ENCODE measurements around the gene TECTB.

The TECTB gene

DNA sequence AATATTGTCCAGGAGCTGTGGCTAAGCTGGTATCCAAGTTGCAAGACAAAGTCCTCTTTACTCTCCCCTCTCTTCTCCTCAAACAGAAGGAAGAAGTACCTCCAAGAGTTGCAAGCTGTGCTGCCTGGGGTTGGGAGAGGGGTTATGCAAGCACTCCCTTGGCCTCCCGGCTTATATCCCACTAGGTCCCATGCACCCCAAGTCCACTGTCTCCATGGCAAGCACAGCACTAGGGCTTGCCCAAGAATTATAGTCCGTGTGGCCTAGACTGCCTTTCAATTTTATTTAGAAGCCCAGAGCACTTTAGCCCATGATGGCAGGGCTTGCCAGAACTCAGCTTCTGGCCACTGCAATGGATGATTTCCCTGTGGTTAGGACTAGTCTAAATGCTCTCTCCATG, 40.4 kb upstream of the TECTB start:
- no peaks in the 10 kb centered on the region for H3K36me3 ChIP-seq (replicated peaks; ENCODE audit: low read depth, low read length)
- 0 out of 2 replicates have a peak, but pooled peaks cover 4% of the 10 kb centered on the region for H3K9me3 ChIP-seq (ENCODE audit: insufficient read depth, low read length)
- H3K27me3 ChIP-seq (ENCODE audit: low read depth, low read length), result no peaks in the 10 kb centered on the region
- no peak overlapping the region for H3K4me3 ChIP-seq (ENCODE audit: low read length)
- no peaks in the 10 kb centered on the region for H4K20me1 ChIP-seq (ENCODE audit: insufficient read depth, low read length)
- TF ChIP-seq, protein P1, sequence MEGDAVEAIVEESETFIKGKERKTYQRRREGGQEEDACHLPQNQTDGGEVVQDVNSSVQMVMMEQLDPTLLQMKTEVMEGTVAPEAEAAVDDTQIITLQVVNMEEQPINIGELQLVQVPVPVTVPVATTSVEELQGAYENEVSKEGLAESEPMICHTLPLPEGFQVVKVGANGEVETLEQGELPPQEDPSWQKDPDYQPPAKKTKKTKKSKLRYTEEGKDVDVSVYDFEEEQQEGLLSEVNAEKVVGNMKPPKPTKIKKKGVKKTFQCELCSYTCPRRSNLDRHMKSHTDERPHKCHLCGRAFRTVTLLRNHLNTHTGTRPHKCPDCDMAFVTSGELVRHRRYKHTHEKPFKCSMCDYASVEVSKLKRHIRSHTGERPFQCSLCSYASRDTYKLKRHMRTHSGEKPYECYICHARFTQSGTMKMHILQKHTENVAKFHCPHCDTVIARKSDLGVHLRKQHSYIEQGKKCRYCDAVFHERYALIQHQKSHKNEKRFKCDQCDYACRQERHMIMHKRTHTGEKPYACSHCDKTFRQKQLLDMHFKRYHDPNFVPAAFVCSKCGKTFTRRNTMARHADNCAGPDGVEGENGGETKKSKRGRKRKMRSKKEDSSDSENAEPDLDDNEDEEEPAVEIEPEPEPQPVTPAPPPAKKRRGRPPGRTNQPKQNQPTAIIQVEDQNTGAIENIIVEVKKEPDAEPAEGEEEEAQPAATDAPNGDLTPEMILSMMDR (IDR thresholded peaks at IDR 0.05; ENCODE audit: low read depth, low read length), result no peak
- no peak for TF ChIP-seq EZH2phosphoT487 (IDR thresholded peaks at IDR 0.05; ENCODE audit: low read depth)
- no peaks in the 10 kb centered on the region for H3K4me1 ChIP-seq (ENCODE audit: low read length)
- H3K9ac ChIP-seq (ENCODE audit: low read length), result no peak overlapping the region
- H3K79me2 ChIP-seq (ENCODE audit: low read length), result no peaks in the 10 kb centered on the region
- no peak overlapping the region for H3K4me2 ChIP-seq (ENCODE audit: low read length)
- no peak overlapping the region for H2AFZ ChIP-seq (ENCODE audit: low read depth, low read length)
- no peak overlapping the region for H3K27ac ChIP-seq (ENCODE audit: low read length)

DNA sequence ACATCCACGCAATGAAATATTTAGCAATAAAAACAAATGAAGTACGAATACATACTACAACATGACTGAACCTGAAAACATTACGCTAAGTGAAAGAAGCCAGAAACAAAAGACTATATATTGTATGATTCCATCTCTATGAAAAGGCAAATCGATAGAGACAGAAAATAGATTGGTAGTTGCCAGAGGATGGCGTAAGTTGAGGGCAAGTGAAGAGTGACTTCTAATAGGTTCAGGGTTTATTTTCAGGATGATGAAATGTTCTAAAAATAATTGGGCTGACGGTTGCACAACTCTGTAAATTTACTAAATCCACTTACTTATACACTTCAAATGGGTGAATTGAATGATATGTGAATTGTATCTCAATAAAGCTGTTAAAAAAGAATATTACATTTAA, 39.5 kb upstream of the TECTB start:
- no peak for TF ChIP-seq EZH2phosphoT487 (IDR thresholded peaks at IDR 0.05; ENCODE audit: low read depth)
- TF ChIP-seq, protein P1 (IDR thresholded peaks at IDR 0.05; ENCODE audit: low read depth, low read length), result no peak
- H3K27ac ChIP-seq (ENCODE audit: low read length), result no peak overlapping the region
- no peaks in the 10 kb centered on the region for H3K4me1 ChIP-seq (ENCODE audit: low read length)
- no peaks in the 10 kb centered on the region for H3K27me3 ChIP-seq (ENCODE audit: low read depth, low read length)
- H3K36me3 ChIP-seq (replicated peaks; ENCODE audit: low read depth, low read length), result no peaks in the 10 kb centered on the region
- H3K4me3 ChIP-seq (ENCODE audit: low read length), result no peak overlapping the region
- H2AFZ ChIP-seq (ENCODE audit: low read depth, low read length), result no peak overlapping the region
- 0 out of 2 replicates have a peak, but pooled peaks cover 4% of the 10 kb centered on the region for H3K9me3 ChIP-seq (ENCODE audit: insufficient read depth, low read length)
- H4K20me1 ChIP-seq (ENCODE audit: insufficient read depth, low read length), result no peaks in the 10 kb centered on the region
- H3K9ac ChIP-seq (ENCODE audit: low read length), result no peak overlapping the region
- no peaks in the 10 kb centered on the region for H3K79me2 ChIP-seq (ENCODE audit: low read length)
- H3K4me2 ChIP-seq (ENCODE audit: low read length), result no peak overlapping the region

DNA sequence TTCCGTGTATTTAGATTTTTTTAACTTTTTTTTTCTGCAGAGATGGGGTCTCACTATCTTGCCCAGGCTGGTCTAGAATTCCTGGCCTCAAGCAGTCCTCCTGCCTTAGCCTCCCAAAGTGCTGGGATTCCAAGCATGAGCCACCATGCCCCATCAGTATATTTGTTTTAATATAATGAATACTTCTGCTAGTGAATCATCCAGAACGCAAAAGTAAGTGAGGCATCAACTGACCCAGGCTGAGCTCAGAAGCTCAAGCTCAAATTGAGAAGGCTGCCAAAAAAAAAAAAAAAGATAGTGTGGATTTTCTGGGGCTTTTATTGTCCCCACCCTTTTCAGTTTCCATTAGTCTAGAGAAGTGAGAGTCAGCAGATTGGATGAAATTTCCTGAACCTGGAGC, 39.0 kb upstream of the TECTB start:
- Histone ChIP-seq H3K36me3 (replicated peaks; ENCODE audit: low read depth, low read length) (no peaks in the 10 kb centered on the region), H3K27ac (ENCODE audit: low read length) (no peak overlapping the region), H3K4me1 (ENCODE audit: low read length) (no peaks in the 10 kb centered on the region), H3K9ac (ENCODE audit: low read length) (no peak overlapping the region), H3K79me2 (ENCODE audit: low read length) (no peaks in the 10 kb centered on the region), H3K4me3 (ENCODE audit: low read length) (no peak overlapping the region), H3K4me2 (ENCODE audit: low read length) (no peak overlapping the region), H3K27me3 (ENCODE audit: low read depth, low read length) (no peaks in the 10 kb centered on the region), H2AFZ (ENCODE audit: low read depth, low read length) (no peak overlapping the region), H4K20me1 (ENCODE audit: insufficient read depth, low read length) (no peaks in the 10 kb centered on the region), H3K9me3 (ENCODE audit: insufficient read depth, low read length) (0 out of 2 replicates have a peak, but pooled peaks cover 4% of the 10 kb centered on the region)
- TF ChIP-seq EZH2phosphoT487 (IDR thresholded peaks at IDR 0.05; ENCODE audit: low read depth), result no peak
- TF ChIP-seq, protein P1 (IDR thresholded peaks at IDR 0.05; ENCODE audit: low read depth, low read length), result no peak

DNA sequence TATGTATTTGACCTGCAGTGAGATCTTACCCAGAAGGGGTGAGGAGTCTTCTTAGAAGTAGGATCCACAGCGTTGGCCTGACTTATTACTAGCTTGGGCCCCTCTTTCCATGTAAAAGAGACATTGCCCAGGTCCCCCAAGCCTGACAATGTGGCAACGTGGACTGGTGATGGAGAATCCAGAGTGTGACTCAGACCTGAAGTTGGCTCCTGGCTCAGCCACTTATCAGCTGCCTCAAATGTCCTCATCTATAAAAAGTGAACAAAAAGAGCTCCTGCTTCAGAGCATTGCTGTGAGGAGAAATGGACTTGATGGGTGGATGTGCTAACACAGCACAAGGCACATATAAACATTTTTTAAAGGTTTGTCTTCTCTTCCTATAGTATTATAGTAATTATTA, 35.4 kb upstream of the TECTB start:
- no peaks in the 10 kb centered on the region for H3K4me1 ChIP-seq (ENCODE audit: low read length)
- no peaks in the 10 kb centered on the region for H3K27me3 ChIP-seq (ENCODE audit: low read depth, low read length)
- no peak overlapping the region for H3K4me2 ChIP-seq (ENCODE audit: low read length)
- H3K27ac ChIP-seq (ENCODE audit: low read length), result no peak overlapping the region
- no peak overlapping the region for H2AFZ ChIP-seq (ENCODE audit: low read depth, low read length)
- no peak overlapping the region for H3K9ac ChIP-seq (ENCODE audit: low read length)
- H3K9me3 ChIP-seq (ENCODE audit: insufficient read depth, low read length), result no peaks in the 10 kb centered on the region
- no peaks in the 10 kb centered on the region for H3K36me3 ChIP-seq (replicated peaks; ENCODE audit: low read depth, low read length)
- no peak overlapping the region for H3K4me3 ChIP-seq (ENCODE audit: low read length)
- H4K20me1 ChIP-seq (ENCODE audit: insufficient read depth, low read length), result no peaks in the 10 kb centered on the region
- H3K79me2 ChIP-seq (ENCODE audit: low read length), result no peaks in the 10 kb centered on the region
- TF ChIP-seq, protein P1 (IDR thresholded peaks at IDR 0.05; ENCODE audit: low read depth, low read length), result no peak
- no peak for TF ChIP-seq EZH2phosphoT487 (IDR thresholded peaks at IDR 0.05; ENCODE audit: low read depth)

Data from OCI-LY3 (cell line).